HL-60 (cell line): Measurements from ENCODE around the gene ODAM.

Experiments used
- DNase-seq, 2 experiments: peaks; one replicate each; pipeline ENCODE4 v3.0.0-alpha.2; 2010 to 2020; ENCODE audit warnings: low read depth in 1 of 2, low spot score in 1 of 2
- H3K27ac ChIP-seq: fragments of 250-450 bp; sonication (Bioruptor Pico); replicated peaks from 2 replicates; pipeline ENCODE4 v1.5.1; 2020; ENCODE audit warnings: mild to moderate bottlenecking, moderate library complexity
- H3K27me3 ChIP-seq: fragments of 250-450 bp; sonication (Bioruptor Pico); 2 replicates; pipeline ENCODE4 v1.5.1; 2021; ENCODE audit warnings: mild to moderate bottlenecking, moderate library complexity; ENCODE audit not compliant: insufficient read depth, poor library complexity, severe bottlenecking
- H3K4me3 ChIP-seq: replicated peaks from 2 replicates; pipeline ENCODE4 v1.5.1; 2011; ENCODE audit warnings: mild to moderate bottlenecking, control low read depth, low read length; ENCODE audit not compliant: insufficient read depth
- CTCF ChIP-seq: IDR thresholded peaks from one replicate; pipeline ENCODE4 v1.5.1; 2011; ENCODE audit warnings: low read length, control low read depth, inconsistent platforms; ENCODE audit not compliant: insufficient read depth
- GABPA ChIP-seq: IDR thresholded peaks from 2 replicates; pipeline ENCODE4 v1.6.1; 2012; ENCODE audit warnings: low read depth
- POLR2AphosphoS5 ChIP-seq: IDR thresholded peaks from 2 replicates; pipeline ENCODE4 v1.6.1; 2012; ENCODE audit warnings: low read depth
- REST ChIP-seq: IDR thresholded peaks from 2 replicates; pipeline ENCODE4 v1.6.1; 2012; ENCODE audit warnings: low read depth; ENCODE audit not compliant: insufficient replicate concordance
- SPI1 ChIP-seq: IDR thresholded peaks from 2 replicates; pipeline ENCODE4 v1.6.1; 2012; ENCODE audit warnings: low read depth, mild to moderate bottlenecking, borderline replicate concordance

The ODAM gene

DNA sequence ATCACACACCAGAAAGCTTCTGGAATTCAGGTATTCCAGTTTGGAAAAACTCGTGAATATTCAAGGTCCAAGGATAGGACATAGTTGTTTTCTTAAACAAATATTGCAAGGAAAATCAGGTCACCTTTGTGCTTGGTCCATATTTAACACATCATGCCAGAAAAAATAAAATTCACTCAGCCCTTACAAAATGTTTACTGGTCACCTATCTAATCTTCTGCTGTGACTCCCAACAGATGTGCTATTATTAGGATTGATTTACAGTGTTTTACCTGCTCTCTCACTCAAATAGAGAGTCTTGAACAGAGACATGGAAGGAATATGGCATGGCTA, 56.4 kb downstream of the ODAM start:
- no peak for DNase-seq
- no peaks in the 10 kb centered on the region for H3K27me3 ChIP-seq
- TF ChIP-seq GABPA (no peak), POLR2AphosphoS5 (no peak), REST (no peak), SPI1 (no peak), CTCF (no peak)
- H3K4me3 ChIP-seq, result no peak overlapping the region
- H3K27ac ChIP-seq, result no peak overlapping the region
